ENCODE measurements around the gene ADCK2. TPM values are rescaled to one million over a fixed set of nuclear protein-coding genes. Genes with fewer than 3 reads are reported as not detected.
A peak's percentile ranks its signal among the peaks of the same experiment; 100 is the strongest.

The ADCK2 gene
- total and polyA plus RNA-seq, 9 of the 15 experiments (the other 6 are each of a cell fraction or from before 2014, with no cell fraction given): 0.08 to 14.3 (median 9.7) TPM

DNA sequence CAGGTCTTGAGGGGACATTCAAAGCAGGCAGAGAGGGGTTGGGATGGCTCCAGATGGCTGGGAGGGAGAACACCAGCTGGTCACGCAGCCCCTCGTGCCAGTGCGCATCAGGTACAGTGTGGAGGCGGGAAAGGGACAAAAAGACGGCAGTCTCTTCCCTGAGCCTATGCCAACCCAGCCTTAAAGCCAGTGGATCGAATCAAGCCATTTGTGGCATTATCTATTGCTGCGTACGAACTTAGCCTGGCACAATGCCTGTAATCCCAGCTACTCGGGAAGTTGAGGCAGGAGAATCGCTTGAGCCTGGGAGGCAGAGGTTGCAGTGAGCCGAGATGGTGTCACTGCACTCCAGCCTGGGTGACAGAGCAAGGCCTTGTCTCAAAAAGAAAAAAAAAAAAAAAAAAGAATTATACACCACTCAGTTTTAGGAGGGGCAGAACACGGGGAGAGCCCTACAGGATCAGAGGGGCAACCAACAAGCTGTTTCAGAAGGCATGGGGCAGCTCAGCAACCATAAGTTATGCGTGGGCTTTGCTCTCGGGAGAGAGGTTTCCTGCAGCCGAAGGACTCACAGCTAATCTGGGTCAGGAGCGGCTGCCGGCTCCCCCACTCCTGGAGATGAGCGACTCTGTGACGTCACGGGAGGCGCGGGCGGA lies 23.4 kb downstream of the ADCK2 start (continued):
- TF ChIP-seq ZBTB40 (IDR thresholded peaks at IDR 0.05): no peak; the same call in 1 of the 2 replicates
- TF ChIP-seq ZBTB40 (CRISPR knock-in tag; IDR thresholded peaks at IDR 0.05): no peak
- peak; percentile 35 for TF ChIP-seq TEAD4 (IDR thresholded peaks at IDR 0.05; ENCODE audit: low read length)
- no peak for TF ChIP-seq TEAD4 (CRISPR knock-in tag; IDR thresholded peaks at IDR 0.05; ENCODE audit: borderline replicate concordance)
- TF ChIP-seq SMARCA4 (IDR thresholded peaks at IDR 0.05): peak; percentile 73
- peak; percentile 85 for TF ChIP-seq TAF7 (tag; IDR thresholded peaks at IDR 0.05)
- peak; percentile 67; the same call in 1 of the 2 replicates for TF ChIP-seq LARP7 (IDR thresholded peaks at IDR 0.05)
- TF ChIP-seq ZNF77 (CRISPR knock-in tag; IDR thresholded peaks at IDR 0.05): no peak
- TF ChIP-seq ETV6 (IDR thresholded peaks at IDR 0.05; ENCODE audit: borderline replicate concordance in 1 of 2, low read depth in 2 of 2, low read length in 1 of 2): no peak
- TF ChIP-seq ETV6 (CRISPR knock-in tag; IDR thresholded peaks at IDR 0.05; ENCODE audit: borderline replicate concordance): no peak
- TF ChIP-seq, protein P1, sequence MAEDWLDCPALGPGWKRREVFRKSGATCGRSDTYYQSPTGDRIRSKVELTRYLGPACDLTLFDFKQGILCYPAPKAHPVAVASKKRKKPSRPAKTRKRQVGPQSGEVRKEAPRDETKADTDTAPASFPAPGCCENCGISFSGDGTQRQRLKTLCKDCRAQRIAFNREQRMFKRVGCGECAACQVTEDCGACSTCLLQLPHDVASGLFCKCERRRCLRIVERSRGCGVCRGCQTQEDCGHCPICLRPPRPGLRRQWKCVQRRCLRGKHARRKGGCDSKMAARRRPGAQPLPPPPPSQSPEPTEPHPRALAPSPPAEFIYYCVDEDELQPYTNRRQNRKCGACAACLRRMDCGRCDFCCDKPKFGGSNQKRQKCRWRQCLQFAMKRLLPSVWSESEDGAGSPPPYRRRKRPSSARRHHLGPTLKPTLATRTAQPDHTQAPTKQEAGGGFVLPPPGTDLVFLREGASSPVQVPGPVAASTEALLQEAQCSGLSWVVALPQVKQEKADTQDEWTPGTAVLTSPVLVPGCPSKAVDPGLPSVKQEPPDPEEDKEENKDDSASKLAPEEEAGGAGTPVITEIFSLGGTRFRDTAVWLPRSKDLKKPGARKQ (CRISPR knock-in tag; IDR thresholded peaks at IDR 0.05): no peak; the same call in 1 of the 2 replicates
- no peak for TF ChIP-seq DMBX1 (CRISPR knock-in tag; IDR thresholded peaks at IDR 0.05; ENCODE audit: borderline replicate concordance)
- TF ChIP-seq KAT8 (IDR thresholded peaks at IDR 0.05; ENCODE audit: low read depth): no peak
- TF ChIP-seq, protein P2, sequence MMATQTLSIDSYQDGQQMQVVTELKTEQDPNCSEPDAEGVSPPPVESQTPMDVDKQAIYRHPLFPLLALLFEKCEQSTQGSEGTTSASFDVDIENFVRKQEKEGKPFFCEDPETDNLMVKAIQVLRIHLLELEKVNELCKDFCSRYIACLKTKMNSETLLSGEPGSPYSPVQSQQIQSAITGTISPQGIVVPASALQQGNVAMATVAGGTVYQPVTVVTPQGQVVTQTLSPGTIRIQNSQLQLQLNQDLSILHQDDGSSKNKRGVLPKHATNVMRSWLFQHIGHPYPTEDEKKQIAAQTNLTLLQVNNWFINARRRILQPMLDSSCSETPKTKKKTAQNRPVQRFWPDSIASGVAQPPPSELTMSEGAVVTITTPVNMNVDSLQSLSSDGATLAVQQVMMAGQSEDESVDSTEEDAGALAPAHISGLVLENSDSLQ (IDR thresholded peaks at IDR 0.05): peak; percentile 74; the same call in 1 of the 2 replicates
- peak; percentile 90 for TF ChIP-seq GTF2E2 (tag; IDR thresholded peaks at IDR 0.05)
- no peak for TF ChIP-seq FOXJ3 (CRISPR knock-in tag; IDR thresholded peaks at IDR 0.05)
- no peak for TF ChIP-seq RBM39 (optimal IDR thresholded peaks at IDR 0.05; ENCODE audit: low read depth, low read length)
- TF ChIP-seq CBFA2T3 (IDR thresholded peaks at IDR 0.05): 0 out of 2 replicates have a peak, but pooled peaks have one; percentile 2
- TF ChIP-seq ZKSCAN8 (CRISPR knock-in tag; IDR thresholded peaks at IDR 0.05): no peak
